ENCODE measurements around the gene PFAS.
A peak's percentile ranks its signal among the peaks of the same experiment; 100 is the strongest.
"Not testable (repeated sequence)": the region's sequence is repeated elsewhere in the genome, so short reads cannot be mapped to it uniquely, and the experiment has no call there.

The PFAS gene

GRCh38 chr17:8248751-8249607, at the start of gene PFAS:
PFAS (plus strand) TSS chr17:8249289; CDS start chr17:8253938, 4,649 bp downstream.
- DNase-seq (ENCODE audit: low read depth): peak; percentile 74

GRCh38 chr17:8204761-8205555, 44.1 kb upstream of the PFAS start:
- no peak for DNase-seq (ENCODE audit: low read depth)

- DNase-seq (ENCODE audit: low read depth): no peak
These were observed 42.6 kb upstream of the PFAS start for GRCh38 chr17:8206536-8206935.

- DNase-seq (ENCODE audit: low read depth): peak; percentile 97
These were observed 39.0 kb upstream of the PFAS start, which contains the start of gene AURKB for GRCh38 chr17:8209907-8210760. AURKB (minus strand) TSS chr17:8210575; CDS start chr17:8210224, 351 bp downstream.

- DNase-seq (ENCODE audit: low read depth): no peak
These were observed 38.2 kb upstream of the PFAS start for GRCh38 chr17:8210761-8211458.

- DNase-seq (ENCODE audit: low read depth): no peak
These were observed 36.5 kb upstream of the PFAS start for GRCh38 chr17:8212312-8213180.

- not testable (repeated sequence) for DNase-seq (ENCODE audit: low read depth)
These were observed 35.1 kb upstream of the PFAS start for GRCh38 chr17:8214000-8214399.

GRCh38 chr17:8220783-8221662, 28.1 kb upstream of the PFAS start:
- peak; percentile 89 for DNase-seq (ENCODE audit: low read depth)

GRCh38 chr17:8221663-8222379, 27.3 kb upstream of the PFAS start:
- peak; percentile 88 for DNase-seq (ENCODE audit: low read depth)

- DNase-seq (ENCODE audit: low read depth): no peak
These were observed 26.8 kb upstream of the PFAS start for GRCh38 chr17:8222380-8222629.

GRCh38 chr17:8222630-8223355, 26.3 kb upstream of the PFAS start:
- peak; percentile 96 for DNase-seq (ENCODE audit: low read depth)

- DNase-seq (ENCODE audit: low read depth): peak; percentile 42
These were observed 25.5 kb upstream of the PFAS start for GRCh38 chr17:8223356-8224126.

GRCh38 chr17:8224891-8225812, 23.9 kb upstream of the PFAS start:
- DNase-seq (ENCODE audit: low read depth): no peak

GRCh38 chr17:8225813-8226535, 23.1 kb upstream of the PFAS start:
- peak; percentile 75 for DNase-seq (ENCODE audit: low read depth)

GRCh38 chr17:8226536-8227237, 22.4 kb upstream of the PFAS start:
- peak; percentile 92 for DNase-seq (ENCODE audit: low read depth)
